ENCODE results near the gene ARG2.

The ARG2 gene

GRCh38 chr14:67694791-67695393, 75.2 kb downstream of the ARG2 start:
- peak; percentile 56 for DNase-seq

GRCh38 chr14:67695394-67695949, 75.8 kb downstream of the ARG2 start, which contains the start of gene RDH11:
Gene RDH11 (minus strand): TSS chr14:67695764. CDS start chr14:67695703, 61 bp downstream.
- peak; percentile 78 for DNase-seq

GRCh38 chr14:67697006-67697405, 77.3 kb downstream of the ARG2 start:
- DNase-seq: no peak

- no peak for DNase-seq
Measured at GRCh38 chr14:67698179-67698578, 78.5 kb downstream of the ARG2 start.
